WTC11 (cell line): ENCODE data around the gene SOX5. TPM values are rescaled to one million over a fixed set of nuclear protein-coding genes. Genes with fewer than 3 reads are reported as not detected.

Experiments used
- ATAC-seq: fragments of 200-7000 bp; cut with Tn5 transposase; 2 replicates; pipeline ENCODE4 v1.10.0; 2021; ENCODE audit warnings: mild to moderate bottlenecking, moderate library complexity
- CTCF ChIA-PET: fragments of 300-600 bp; sonication (Branson Sonifier 250); formaldehyde crosslinking; loops from one replicate; lab custom pipeline; 2021; ENCODE audit warnings: antibody characterized with exemption; lab: Charles Lee
- POLR2A ChIA-PET: fragments of 350-600 bp; sonication (Branson Sonifier 250); formaldehyde crosslinking; loops from one replicate; lab custom pipeline; 2021; ENCODE audit warnings: antibody characterized with exemption; lab: Charles Lee
- DNase-seq: peaks from one replicate; pipeline ENCODE4 v3.0.0; 2021; ENCODE audit warnings: low spot score
- H3K27ac Mint-ChIP-seq: 2 replicates; pipeline ENCODE4 v1.8.0; 2021; ENCODE audit warnings: mixed read lengths
- H3K27me3 Mint-ChIP-seq: 2 replicates; pipeline ENCODE4 v1.8.0; 2021; ENCODE audit warnings: low read depth, mild to moderate bottlenecking, moderate library complexity, mixed read lengths
- H3K36me3 Mint-ChIP-seq: 2 replicates; pipeline ENCODE4 v1.8.0; 2021; ENCODE audit warnings: mixed read lengths
- H3K4me1 Mint-ChIP-seq: 2 replicates; pipeline ENCODE4 v1.8.0; 2022; ENCODE audit warnings: mixed read lengths
- H3K4me3 Mint-ChIP-seq: 2 replicates; pipeline ENCODE4 v1.8.0; 2021; ENCODE audit warnings: mild to moderate bottlenecking, moderate library complexity, mixed read lengths
- H3K9me3 Mint-ChIP-seq: 2 replicates; pipeline ENCODE4 v1.8.0; 2021; ENCODE audit warnings: mixed read lengths
- AFF4 ChIP-seq: sonication (generic); formaldehyde crosslinking; IDR thresholded peaks from 2 replicates; pipeline ENCODE4 v1.8.1; 2023; ENCODE audit warnings: mild to moderate bottlenecking, missing genetic modification reagents, borderline replicate concordance
- CBFB ChIP-seq: sonication (generic); formaldehyde crosslinking; IDR thresholded peaks from 2 replicates; pipeline ENCODE4 v1.8.1; 2022; ENCODE audit warnings: mild to moderate bottlenecking, low read depth, missing genetic modification reagents
- CREM ChIP-seq: sonication (generic); formaldehyde crosslinking; IDR thresholded peaks from 2 replicates; pipeline ENCODE4 v1.8.1; 2022; ENCODE audit warnings: mild to moderate bottlenecking, missing genetic modification reagents, moderate library complexity
- E2F5 ChIP-seq: sonication (generic); formaldehyde crosslinking; IDR thresholded peaks from 2 replicates; pipeline ENCODE4 v1.8.1; 2022; ENCODE audit warnings: mild to moderate bottlenecking, moderate library complexity, missing genetic modification reagents
- FOXJ3 ChIP-seq: sonication (generic); formaldehyde crosslinking; IDR thresholded peaks from 2 replicates; pipeline ENCODE4 v1.9.0; 2021; ENCODE audit warnings: missing genetic modification reagents, mild to moderate bottlenecking, borderline replicate concordance
- FOXP1 ChIP-seq: sonication (generic); formaldehyde crosslinking; IDR thresholded peaks from 2 replicates; pipeline ENCODE4 v1.8.0; 2022; ENCODE audit warnings: missing genetic modification reagents, mild to moderate bottlenecking, moderate library complexity, borderline replicate concordance
- HMGA2 ChIP-seq: fragments of 250-450 bp; sonication (Bioruptor Pico); IDR thresholded peaks from 2 replicates; pipeline ENCODE4 v1.4.0; 2021; ENCODE audit warnings: mild to moderate bottlenecking, moderate library complexity
- MLX ChIP-seq: sonication (generic); formaldehyde crosslinking; IDR thresholded peaks from 2 replicates; pipeline ENCODE4 v1.8.1; 2023; ENCODE audit warnings: mild to moderate bottlenecking, missing genetic modification reagents, moderate library complexity
- NFE2L1 ChIP-seq: sonication (generic); formaldehyde crosslinking; IDR thresholded peaks from 2 replicates; pipeline ENCODE4 v1.8.1; 2023; ENCODE audit warnings: missing genetic modification reagents
- RELA ChIP-seq: sonication (generic); formaldehyde crosslinking; IDR thresholded peaks from 2 replicates; pipeline ENCODE4 v1.8.1; 2022; ENCODE audit warnings: missing genetic modification reagents, mild to moderate bottlenecking, borderline replicate concordance
- RORB ChIP-seq: fragments of 250-450 bp; sonication (Bioruptor Pico); IDR thresholded peaks from 2 replicates; pipeline ENCODE4 v1.9.0; 2021; ENCODE audit warnings: mild to moderate bottlenecking
- SMAD4 ChIP-seq: sonication (generic); formaldehyde crosslinking; IDR thresholded peaks from 2 replicates; pipeline ENCODE4 v1.8.0; 2022; ENCODE audit warnings: mild to moderate bottlenecking, missing genetic modification reagents
- SOX15 ChIP-seq: fragments of 250-450 bp; sonication (Bioruptor Pico); IDR thresholded peaks from 2 replicates; pipeline ENCODE4 v1.9.0; 2021; ENCODE audit warnings: mild to moderate bottlenecking
- SP1 ChIP-seq: sonication (generic); formaldehyde crosslinking; conservative IDR thresholded peaks from 2 replicates; pipeline ENCODE4 v1.8.1; 2022; ENCODE audit warnings: missing genetic modification reagents
- TCF7 ChIP-seq: sonication (generic); formaldehyde crosslinking; IDR thresholded peaks from 2 replicates; pipeline ENCODE4 v1.8.0; 2022; ENCODE audit warnings: mild to moderate bottlenecking, low read depth, missing genetic modification reagents, moderate library complexity
- USF2 ChIP-seq: sonication (generic); formaldehyde crosslinking; IDR thresholded peaks from 2 replicates; pipeline ENCODE4 v1.8.1; 2023; ENCODE audit warnings: mild to moderate bottlenecking, missing genetic modification reagents, moderate library complexity
- ZNF138 ChIP-seq: sonication (generic); formaldehyde crosslinking; conservative IDR thresholded peaks from 2 replicates; pipeline ENCODE4 v1.8.1; 2022; ENCODE audit warnings: mild to moderate bottlenecking, moderate library complexity, missing genetic modification reagents
- total RNA-seq: library from RNA; stranded (reverse); gene quantifications from 3 replicates; pipeline ENCODE4 v1.2.3, GENCODE V29; 2021
- TF ChIP-seq, protein P1 (sequence below): fragments of 250-450 bp; sonication (Bioruptor Pico); IDR thresholded peaks from 2 replicates; pipeline ENCODE4 v1.9.0; 2021; ENCODE audit warnings: mild to moderate bottlenecking
- TF ChIP-seq, protein P2 (sequence below): sonication (generic); formaldehyde crosslinking; IDR thresholded peaks from 2 replicates; pipeline ENCODE4 v1.8.1; 2022; ENCODE audit warnings: missing genetic modification reagents, borderline replicate concordance
- TF ChIP-seq, protein P3 (sequence below): sonication (generic); formaldehyde crosslinking; IDR thresholded peaks from 2 replicates; pipeline ENCODE4 v1.8.1; 2023; ENCODE audit warnings: mild to moderate bottlenecking, missing genetic modification reagents

The SOX5 gene
- total RNA-seq, 1 experiment from 2014 or later: 2.3 TPM

- TF ChIP-seq SP1 (CRISPR knock-in tag) (no peak), SOX15 (CRISPR knock-in tag) (no peak), USF2 (CRISPR knock-in tag) (no peak), TCF7 (no peak), HMGA2 (CRISPR knock-in tag) (no peak), CBFB (CRISPR knock-in tag) (no peak), AFF4 (CRISPR knock-in tag) (no peak), RELA (CRISPR knock-in tag) (no peak)
- TF ChIP-seq, protein P1, sequence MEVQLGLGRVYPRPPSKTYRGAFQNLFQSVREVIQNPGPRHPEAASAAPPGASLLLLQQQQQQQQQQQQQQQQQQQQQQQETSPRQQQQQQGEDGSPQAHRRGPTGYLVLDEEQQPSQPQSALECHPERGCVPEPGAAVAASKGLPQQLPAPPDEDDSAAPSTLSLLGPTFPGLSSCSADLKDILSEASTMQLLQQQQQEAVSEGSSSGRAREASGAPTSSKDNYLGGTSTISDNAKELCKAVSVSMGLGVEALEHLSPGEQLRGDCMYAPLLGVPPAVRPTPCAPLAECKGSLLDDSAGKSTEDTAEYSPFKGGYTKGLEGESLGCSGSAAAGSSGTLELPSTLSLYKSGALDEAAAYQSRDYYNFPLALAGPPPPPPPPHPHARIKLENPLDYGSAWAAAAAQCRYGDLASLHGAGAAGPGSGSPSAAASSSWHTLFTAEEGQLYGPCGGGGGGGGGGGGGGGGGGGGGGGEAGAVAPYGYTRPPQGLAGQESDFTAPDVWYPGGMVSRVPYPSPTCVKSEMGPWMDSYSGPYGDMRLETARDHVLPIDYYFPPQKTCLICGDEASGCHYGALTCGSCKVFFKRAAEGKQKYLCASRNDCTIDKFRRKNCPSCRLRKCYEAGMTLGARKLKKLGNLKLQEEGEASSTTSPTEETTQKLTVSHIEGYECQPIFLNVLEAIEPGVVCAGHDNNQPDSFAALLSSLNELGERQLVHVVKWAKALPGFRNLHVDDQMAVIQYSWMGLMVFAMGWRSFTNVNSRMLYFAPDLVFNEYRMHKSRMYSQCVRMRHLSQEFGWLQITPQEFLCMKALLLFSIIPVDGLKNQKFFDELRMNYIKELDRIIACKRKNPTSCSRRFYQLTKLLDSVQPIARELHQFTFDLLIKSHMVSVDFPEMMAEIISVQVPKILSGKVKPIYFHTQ: no peak
- TF ChIP-seq, all 79 proteins: peak for 0
These were observed 4.9 kb upstream of the SOX5 start (continued) for GRCh38 chr12:23954332-23954731.

DNA sequence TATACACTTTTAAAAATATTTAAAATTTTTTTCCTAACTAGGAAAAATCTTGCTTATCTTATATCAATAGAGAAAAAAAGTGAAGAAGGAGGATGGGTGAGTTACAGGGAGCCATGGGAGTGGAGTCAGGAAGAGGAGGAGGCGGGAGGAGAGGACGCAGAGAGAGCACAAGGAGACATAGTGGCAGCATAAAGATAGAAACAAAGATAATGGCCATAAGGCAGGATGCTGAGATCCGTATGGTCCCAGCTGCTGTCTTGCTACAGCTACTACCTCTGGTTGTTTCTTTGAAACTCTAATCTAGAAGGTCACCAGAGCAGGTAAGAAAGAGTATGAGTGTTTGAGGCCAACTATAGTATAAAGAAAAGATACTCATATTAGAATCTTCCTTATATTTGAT lies 2.6 kb upstream of the SOX5 start:
- ATAC-seq (no peak), DNase-seq (no peak)
- Mint-ChIP-seq H3K27me3 (no peaks in the 10 kb centered on the region), H3K4me3 (no peak overlapping the region), H3K36me3 (no peaks in the 10 kb centered on the region), H3K27ac (no peak overlapping the region), H3K4me1 (no peaks in the 10 kb centered on the region), H3K9me3 (peaks cover 14% of the 10 kb centered on the region)
- POLR2A ChIA-PET: no interaction called here
- TF ChIP-seq CREM (CRISPR knock-in tag): no peak
- TF ChIP-seq, protein P2, sequence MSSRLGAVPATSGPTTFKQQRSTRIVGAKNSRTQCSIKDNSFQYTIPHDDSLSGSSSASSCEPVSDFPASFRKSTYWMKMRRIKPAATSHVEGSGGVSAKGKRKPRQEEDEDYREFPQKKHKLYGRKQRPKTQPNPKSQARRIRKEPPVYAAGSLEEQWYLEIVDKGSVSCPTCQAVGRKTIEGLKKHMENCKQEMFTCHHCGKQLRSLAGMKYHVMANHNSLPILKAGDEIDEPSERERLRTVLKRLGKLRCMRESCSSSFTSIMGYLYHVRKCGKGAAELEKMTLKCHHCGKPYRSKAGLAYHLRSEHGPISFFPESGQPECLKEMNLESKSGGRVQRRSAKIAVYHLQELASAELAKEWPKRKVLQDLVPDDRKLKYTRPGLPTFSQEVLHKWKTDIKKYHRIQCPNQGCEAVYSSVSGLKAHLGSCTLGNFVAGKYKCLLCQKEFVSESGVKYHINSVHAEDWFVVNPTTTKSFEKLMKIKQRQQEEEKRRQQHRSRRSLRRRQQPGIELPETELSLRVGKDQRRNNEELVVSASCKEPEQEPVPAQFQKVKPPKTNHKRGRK (CRISPR knock-in tag): no peak
- TF ChIP-seq NFE2L1 (CRISPR knock-in tag): no peak
- no peak for TF ChIP-seq FOXP1 (CRISPR knock-in tag)
- no peak for TF ChIP-seq FOXJ3 (CRISPR knock-in tag)
- no peak for TF ChIP-seq E2F5 (CRISPR knock-in tag)
- no peak for TF ChIP-seq ZNF138
- TF ChIP-seq, protein P3, sequence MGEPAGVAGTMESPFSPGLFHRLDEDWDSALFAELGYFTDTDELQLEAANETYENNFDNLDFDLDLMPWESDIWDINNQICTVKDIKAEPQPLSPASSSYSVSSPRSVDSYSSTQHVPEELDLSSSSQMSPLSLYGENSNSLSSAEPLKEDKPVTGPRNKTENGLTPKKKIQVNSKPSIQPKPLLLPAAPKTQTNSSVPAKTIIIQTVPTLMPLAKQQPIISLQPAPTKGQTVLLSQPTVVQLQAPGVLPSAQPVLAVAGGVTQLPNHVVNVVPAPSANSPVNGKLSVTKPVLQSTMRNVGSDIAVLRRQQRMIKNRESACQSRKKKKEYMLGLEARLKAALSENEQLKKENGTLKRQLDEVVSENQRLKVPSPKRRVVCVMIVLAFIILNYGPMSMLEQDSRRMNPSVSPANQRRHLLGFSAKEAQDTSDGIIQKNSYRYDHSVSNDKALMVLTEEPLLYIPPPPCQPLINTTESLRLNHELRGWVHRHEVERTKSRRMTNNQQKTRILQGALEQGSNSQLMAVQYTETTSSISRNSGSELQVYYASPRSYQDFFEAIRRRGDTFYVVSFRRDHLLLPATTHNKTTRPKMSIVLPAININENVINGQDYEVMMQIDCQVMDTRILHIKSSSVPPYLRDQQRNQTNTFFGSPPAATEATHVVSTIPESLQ (CRISPR knock-in tag): no peak
- no peak for TF ChIP-seq RELA (CRISPR knock-in tag)
- no peak for TF ChIP-seq SMAD4 (CRISPR knock-in tag)
- no peak for TF ChIP-seq MLX (CRISPR knock-in tag)
- no peak for TF ChIP-seq RORB (CRISPR knock-in tag)
- CTCF ChIA-PET: no interaction called here
